H9 (cell line): ENCODE results near the gene ATP6V1G2. TPM values are rescaled to one million over a fixed set of nuclear protein-coding genes. Genes with fewer than 3 reads are reported as not detected.

Experiments used
- DNase-seq: peaks from one replicate; pipeline ENCODE4 v3.0.0-alpha.2; 2017
- H2AFZ ChIP-seq: one replicate; pipeline ENCODE4 v1.6.1; 2013; ENCODE audit warnings: mild to moderate bottlenecking, low read length, control low read depth, moderate library complexity
- H2AK5ac ChIP-seq: 2 replicates; pipeline ENCODE4 v1.6.1; 2013; ENCODE audit warnings: low read length, control low read depth, mixed read lengths; ENCODE audit not compliant: insufficient read length
- H2BK120ac ChIP-seq: one replicate; pipeline ENCODE4 v1.6.1; 2013; ENCODE audit warnings: low read depth, mild to moderate bottlenecking, low read length, control low read depth, inconsistent platforms; ENCODE audit not compliant: poor library complexity, severe bottlenecking
- H2BK12ac ChIP-seq: 2 replicates; pipeline ENCODE4 v1.6.1; 2013; ENCODE audit warnings: low read length, control low read depth, mixed read lengths, low read depth; ENCODE audit not compliant: insufficient read length
- H2BK15ac ChIP-seq: 2 replicates; pipeline ENCODE4 v1.6.1; 2013; ENCODE audit warnings: low read depth, low read length, control low read depth
- H2BK20ac ChIP-seq: one replicate; pipeline ENCODE4 v1.6.1; 2013; ENCODE audit warnings: low read depth, mild to moderate bottlenecking, low read length, control low read depth, inconsistent platforms; ENCODE audit not compliant: poor library complexity, severe bottlenecking
- H2BK5ac ChIP-seq: 2 replicates; pipeline ENCODE4 v1.6.1; 2013; ENCODE audit warnings: low read length, control low read depth, mixed read lengths; ENCODE audit not compliant: insufficient read length
- H3K14ac ChIP-seq: 2 replicates; pipeline ENCODE4 v1.6.1; 2013; ENCODE audit warnings: low read length, control low read depth; ENCODE audit not compliant: insufficient read depth
- H3K18ac ChIP-seq: 2 replicates; pipeline ENCODE4 v1.6.1; 2013; ENCODE audit warnings: low read depth, mild to moderate bottlenecking, mixed read lengths, low read length, control low read depth; ENCODE audit not compliant: insufficient read length
- H3K23ac ChIP-seq: 2 replicates; pipeline ENCODE4 v1.6.1; 2013; ENCODE audit warnings: low read length, control low read depth, mixed read lengths, low read depth; ENCODE audit not compliant: insufficient read length
- H3K23me2 ChIP-seq: 2 replicates; pipeline ENCODE4 v1.6.1; 2013; ENCODE audit warnings: low read depth, mild to moderate bottlenecking, mixed read lengths, low read length, control low read depth; ENCODE audit not compliant: insufficient read length, poor library complexity, severe bottlenecking
- H3K27ac ChIP-seq: 2 replicates; pipeline ENCODE4 v1.5.1; 2013; ENCODE audit warnings: low read length, control low read depth, mixed read lengths, low read depth; ENCODE audit not compliant: insufficient read length
- H3K27me3 ChIP-seq: 2 replicates; pipeline ENCODE4 v1.6.1; 2013; ENCODE audit warnings: low read length, control low read depth, inconsistent platforms; ENCODE audit not compliant: insufficient read depth
- H3K4ac ChIP-seq: 2 replicates; pipeline ENCODE4 v1.6.1; 2013; ENCODE audit warnings: low read depth, mild to moderate bottlenecking, control low read depth, inconsistent platforms, low read length, moderate library complexity
- H3K4me1 ChIP-seq: 2 replicates; pipeline ENCODE4 v1.6.1; 2013; ENCODE audit warnings: low read length, control low read depth, inconsistent platforms; ENCODE audit not compliant: insufficient read depth
- H3K4me2 ChIP-seq: 2 replicates; pipeline ENCODE4 v1.6.1; 2013; ENCODE audit warnings: low read length, control low read depth, mixed read lengths; ENCODE audit not compliant: insufficient read length, insufficient read depth
- H3K56ac ChIP-seq: 2 replicates; pipeline ENCODE4 v1.6.1; 2013; ENCODE audit warnings: low read depth, mild to moderate bottlenecking, mixed read lengths, low read length, control low read depth; ENCODE audit not compliant: insufficient read length
- H3K79me1 ChIP-seq: 2 replicates; pipeline ENCODE4 v1.6.1; 2013; ENCODE audit warnings: low read depth, mild to moderate bottlenecking, moderate library complexity, low read length, control low read depth, inconsistent platforms; ENCODE audit not compliant: insufficient read depth, poor library complexity, severe bottlenecking
- H3K79me2 ChIP-seq: 2 replicates; pipeline ENCODE4 v1.6.1; 2013; ENCODE audit warnings: low read length, control low read depth, inconsistent platforms; ENCODE audit not compliant: insufficient read depth
- H3K9ac ChIP-seq: 2 replicates; pipeline ENCODE4 v1.6.1; 2013; ENCODE audit warnings: low read length, control low read depth, mixed read lengths; ENCODE audit not compliant: insufficient read length; ENCODE audit errors: extremely low read depth
- H3K9me3 ChIP-seq: one replicate; pipeline ENCODE4 v1.6.1; 2013; ENCODE audit warnings: low read depth, low read length, inconsistent platforms; ENCODE audit not compliant: control insufficient read depth
- H3T11ph ChIP-seq: one replicate; pipeline ENCODE4 v1.6.1; 2013; ENCODE audit warnings: mild to moderate bottlenecking, low read length, control low read depth, inconsistent platforms
- H4K20me1 ChIP-seq: one replicate; pipeline ENCODE4 v1.6.1; 2013; ENCODE audit not compliant: control insufficient read depth, insufficient read length, insufficient read depth
- H4K5ac ChIP-seq: 2 replicates; pipeline ENCODE4 v1.6.1; 2013; ENCODE audit warnings: low read depth, mild to moderate bottlenecking, mixed read lengths, low read length, control low read depth; ENCODE audit not compliant: insufficient read length
- H4K8ac ChIP-seq: replicated peaks from 2 replicates; pipeline ENCODE4 v1.6.1; 2013; ENCODE audit warnings: low read length, control low read depth, mixed read lengths, low read depth; ENCODE audit not compliant: insufficient read length
- H4K91ac ChIP-seq: 2 replicates; pipeline ENCODE4 v1.6.1; 2013; ENCODE audit warnings: low read depth, mild to moderate bottlenecking, moderate library complexity, mixed read lengths, low read length, control low read depth; ENCODE audit not compliant: insufficient read length
- H3K27ac Mint-ChIP-seq, 3 experiments: 2 replicates in 2 of 3; 3 replicates in 1 of 3; pipeline ENCODE4 v1.8.0; 2020 to 2021; ENCODE audit warnings: mixed read lengths in 3 of 3, mild to moderate bottlenecking in 1 of 3, moderate library complexity in 1 of 3
- H3K27me3 Mint-ChIP-seq: 2 replicates; pipeline ENCODE4 v1.8.0; 2021; ENCODE audit warnings: low read depth, mild to moderate bottlenecking, moderate library complexity, mixed read lengths
- H3K36me3 Mint-ChIP-seq, 3 experiments: 2 replicates in 2 of 3; 3 replicates in 1 of 3; pipeline ENCODE4 v1.8.0; 2020 to 2021; ENCODE audit warnings: low read depth in 3 of 3, mixed read lengths in 3 of 3; ENCODE audit not compliant: insufficient read depth in 1 of 3
- H3K4me1 Mint-ChIP-seq, 2 experiments: 2 replicates each; pipeline ENCODE4 v1.8.0; 2020; ENCODE audit warnings: mixed read lengths in 2 of 2
- H3K4me3 Mint-ChIP-seq, 2 experiments: 2 replicates in 1 of 2; 3 replicates in 1 of 2; pipeline ENCODE4 v1.8.0; 2020 to 2021; ENCODE audit warnings: mild to moderate bottlenecking in 2 of 2, mixed read lengths in 2 of 2, moderate library complexity in 1 of 2
- H3K9me3 Mint-ChIP-seq, 2 experiments: 2 replicates in 1 of 2; 3 replicates in 1 of 2; pipeline ENCODE4 v1.8.0; 2020; ENCODE audit warnings: mild to moderate bottlenecking in 2 of 2, mixed read lengths in 2 of 2, moderate library complexity in 1 of 2
- WGBS: extraction: QIAGEN DNeasy Blood & Tissue Kit; methylation state at CpG from one replicate; pipeline ENCODE4 v1.1.7; 2013; ENCODE audit warnings: missing lambda C conversion rate, low lambda C conversion rate, mixed read lengths; ENCODE audit not compliant: insufficient read length; ENCODE audit errors: extremely low coverage; 5-methylcytosine and 5-hydroxymethylcytosine counted together
- total RNA-seq: library from RNA; stranded (reverse); gene quantifications from 2 replicates; pipeline ENCODE4 v1.2.1, GENCODE V29; 2021
- TF ChIP-seq, protein P1 (sequence below): fragments of 200-600 bp; sonication (generic); conservative IDR thresholded peaks from 3 replicates; pipeline ENCODE4 v1.8.0; 2021; ENCODE audit warnings: antibody characterized with exemption, mild to moderate bottlenecking

ATP6V1G2 gene
- total RNA-seq, 1 experiment from 2014 or later = 3.8 TPM

DNA sequence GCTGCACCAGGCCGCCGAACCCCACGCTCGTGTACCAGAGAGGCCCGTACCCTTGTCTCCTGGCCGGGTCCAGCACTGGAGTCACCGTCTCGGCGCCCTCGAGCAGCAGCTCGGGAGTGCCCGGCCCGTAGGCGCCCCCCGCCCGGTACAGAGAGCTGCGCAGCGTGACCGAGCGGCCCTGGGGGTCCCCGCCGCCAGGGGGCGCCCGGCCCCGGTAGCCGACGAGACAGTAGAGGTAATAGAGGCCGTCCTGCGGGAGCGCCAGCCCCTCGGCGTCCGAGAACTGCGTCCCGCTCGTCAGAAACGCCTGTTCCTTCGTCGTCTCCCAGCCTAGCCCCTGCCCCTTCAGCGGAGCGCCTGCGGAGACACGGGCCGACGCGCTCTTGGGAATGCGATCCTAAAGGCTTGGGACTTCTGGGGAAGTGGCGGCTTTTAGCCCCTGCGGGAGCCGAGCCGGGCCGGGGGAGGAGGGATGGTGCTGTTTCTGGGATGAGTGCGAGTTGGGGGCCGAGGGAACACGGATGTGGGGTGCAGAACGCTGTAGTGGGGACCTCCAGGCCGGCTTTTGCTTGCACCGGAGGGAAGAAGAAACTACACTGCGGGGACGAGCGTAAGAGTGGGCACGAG, 34.5 kb upstream of the ATP6V1G2 start:
- peaks cover 36% of the 10 kb centered on the region for H3K27me3 Mint-ChIP-seq
- Histone ChIP-seq H2BK12ac (no peak overlapping the region), H3K4ac (no peak overlapping the region), H3K23me2 (peaks cover 9% of the 10 kb centered on the region), H4K91ac (no peak overlapping the region), H3K4me2 (peak overlapping the region; percentile 67), H3K79me1 (no peaks in the 10 kb centered on the region), H3K14ac (peak overlapping the region; percentile 85), H4K20me1 (no peaks in the 10 kb centered on the region), H4K5ac (no peak overlapping the region), H2BK15ac (no peak overlapping the region), H3K23ac (no peak overlapping the region), H2AK5ac (no peak overlapping the region), H3K79me2 (no peaks in the 10 kb centered on the region), H3K9me3 (no peaks in the 10 kb centered on the region), H2BK20ac (no peak overlapping the region), H2BK5ac (no peak overlapping the region), H3K56ac (no peak overlapping the region), H3K18ac (peak overlapping the region; percentile 77), H3K27me3 (no peaks in the 10 kb centered on the region), H3K9ac (peak overlapping the region; percentile 42), H4K8ac (no peak overlapping the region), H2BK120ac (no peak overlapping the region), H3K4me1 (peaks cover 2% of the 10 kb centered on the region; the same call in 1 of the 2 replicates), H3T11ph (no peak overlapping the region), H2AFZ (no peak overlapping the region), H3K27ac (no peak overlapping the region)
- peaks cover 34 to 36% of the 10 kb centered on the region in 2 experiments for H3K4me1 Mint-ChIP-seq
- DNase-seq = peak; percentile 90
- no peaks in the 10 kb centered on the region; a peak in 1 of 5 replicates for H3K9me3 Mint-ChIP-seq
- peak overlapping the region; percentile 9 to 93 (median 23); a peak in 5 of 7 replicates for H3K27ac Mint-ChIP-seq
- no CpG with 5 or more reads among the region's 62 CpGs for WGBS
- no peaks in the 10 kb centered on the region for H3K36me3 Mint-ChIP-seq
- TF ChIP-seq, protein P1, sequence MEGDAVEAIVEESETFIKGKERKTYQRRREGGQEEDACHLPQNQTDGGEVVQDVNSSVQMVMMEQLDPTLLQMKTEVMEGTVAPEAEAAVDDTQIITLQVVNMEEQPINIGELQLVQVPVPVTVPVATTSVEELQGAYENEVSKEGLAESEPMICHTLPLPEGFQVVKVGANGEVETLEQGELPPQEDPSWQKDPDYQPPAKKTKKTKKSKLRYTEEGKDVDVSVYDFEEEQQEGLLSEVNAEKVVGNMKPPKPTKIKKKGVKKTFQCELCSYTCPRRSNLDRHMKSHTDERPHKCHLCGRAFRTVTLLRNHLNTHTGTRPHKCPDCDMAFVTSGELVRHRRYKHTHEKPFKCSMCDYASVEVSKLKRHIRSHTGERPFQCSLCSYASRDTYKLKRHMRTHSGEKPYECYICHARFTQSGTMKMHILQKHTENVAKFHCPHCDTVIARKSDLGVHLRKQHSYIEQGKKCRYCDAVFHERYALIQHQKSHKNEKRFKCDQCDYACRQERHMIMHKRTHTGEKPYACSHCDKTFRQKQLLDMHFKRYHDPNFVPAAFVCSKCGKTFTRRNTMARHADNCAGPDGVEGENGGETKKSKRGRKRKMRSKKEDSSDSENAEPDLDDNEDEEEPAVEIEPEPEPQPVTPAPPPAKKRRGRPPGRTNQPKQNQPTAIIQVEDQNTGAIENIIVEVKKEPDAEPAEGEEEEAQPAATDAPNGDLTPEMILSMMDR = peak; percentile 99
- H3K4me3 Mint-ChIP-seq = peak overlapping the region; percentile 84 to 94
